SU-DHL-6 (cell line): ENCODE data around the gene TREH.

Source experiments
- H2AFZ ChIP-seq: fragments of 200-600 bp; sonication (generic); 2 replicates; pipeline ENCODE4 v1.6.1; 2014; ENCODE audit warnings: low read depth, mild to moderate bottlenecking, moderate library complexity, mixed read lengths, antibody characterized with exemption, low read length; ENCODE audit not compliant: severe bottlenecking
- H3F3A ChIP-seq: fragments of 200-600 bp; shearing (Covaris generic); 2 replicates; pipeline ENCODE4 v1.6.0; 2016; ENCODE audit warnings: antibody characterized with exemption, mild to moderate bottlenecking; ENCODE audit not compliant: insufficient read depth
- H3K27ac ChIP-seq: fragments of 200-600 bp; sonication (generic); 2 replicates; pipeline ENCODE4 v1.5.1; 2016; ENCODE audit warnings: low read depth, mild to moderate bottlenecking, low read length, moderate library complexity, mixed read lengths
- H3K27me3 ChIP-seq: fragments of 200-600 bp; sonication (generic), shearing (Covaris generic); 2 replicates; pipeline ENCODE4 v1.6.0; 2014; ENCODE audit warnings: mild to moderate bottlenecking, low read length
- H3K36me3 ChIP-seq: fragments of 200-600 bp; sonication (generic); 2 replicates; pipeline ENCODE4 v1.6.1; 2014; ENCODE audit warnings: mild to moderate bottlenecking, low read length, mixed read lengths
- H3K4me2 ChIP-seq: fragments of 300-600, 200-600 bp; shearing (Covaris generic), sonication (generic); 2 replicates; pipeline ENCODE4 v1.6.0; 2014; ENCODE audit warnings: low read length, low read depth, mild to moderate bottlenecking; ENCODE audit not compliant: poor library complexity, severe bottlenecking
- H3K4me3 ChIP-seq: fragments of 200-600 bp; sonication (generic); 2 replicates; pipeline ENCODE4 v1.5.1; 2014; ENCODE audit warnings: antibody characterized with exemption, low read length, mild to moderate bottlenecking, mixed read lengths; ENCODE audit not compliant: insufficient read depth, poor library complexity, severe bottlenecking
- H3K79me2 ChIP-seq: fragments of 200-600 bp; sonication (generic); 2 replicates; pipeline ENCODE4 v1.6.1; 2014; ENCODE audit warnings: mild to moderate bottlenecking, low read length, moderate library complexity; ENCODE audit not compliant: insufficient read depth
- H3K9ac ChIP-seq: fragments of 200-600 bp; sonication (generic); 2 replicates; pipeline ENCODE4 v1.7.0; 2014; ENCODE audit warnings: mild to moderate bottlenecking, low read length
- H3K9me2 ChIP-seq: fragments of 200-600 bp; sonication (generic); replicated peaks from 2 replicates; pipeline ENCODE4 v1.6.1; 2014; ENCODE audit warnings: low read length; ENCODE audit not compliant: insufficient read depth
- H3K9me3 ChIP-seq: fragments of 200-600 bp; sonication (generic); 2 replicates; pipeline ENCODE4 v1.6.1; 2014; ENCODE audit warnings: low read length, mixed read lengths; ENCODE audit not compliant: insufficient read depth
- H4K20me1 ChIP-seq: fragments of 200-600 bp; sonication (generic); 2 replicates; pipeline ENCODE4 v1.6.1; 2014; ENCODE audit warnings: low read depth, mild to moderate bottlenecking, antibody characterized with exemption, low read length, moderate library complexity, mixed read lengths
- EZH2phosphoT487 ChIP-seq: fragments of 200-600 bp; sonication (generic), shearing (Covaris generic); conservative IDR thresholded peaks from 2 replicates; pipeline ENCODE4 v1.6.1; 2018; ENCODE audit warnings: mild to moderate bottlenecking, antibody characterized with exemption, low read length, moderate library complexity, mixed read lengths
- TF ChIP-seq, protein P1 (sequence below): fragments of 200-600 bp; sonication (generic); IDR thresholded peaks from one replicate; pipeline ENCODE4 v1.5.1; 2017; ENCODE audit warnings: antibody characterized with exemption, mild to moderate bottlenecking, low read length, moderate library complexity; ENCODE audit not compliant: insufficient read depth, poor library complexity, severe bottlenecking

Gene TREH

DNA sequence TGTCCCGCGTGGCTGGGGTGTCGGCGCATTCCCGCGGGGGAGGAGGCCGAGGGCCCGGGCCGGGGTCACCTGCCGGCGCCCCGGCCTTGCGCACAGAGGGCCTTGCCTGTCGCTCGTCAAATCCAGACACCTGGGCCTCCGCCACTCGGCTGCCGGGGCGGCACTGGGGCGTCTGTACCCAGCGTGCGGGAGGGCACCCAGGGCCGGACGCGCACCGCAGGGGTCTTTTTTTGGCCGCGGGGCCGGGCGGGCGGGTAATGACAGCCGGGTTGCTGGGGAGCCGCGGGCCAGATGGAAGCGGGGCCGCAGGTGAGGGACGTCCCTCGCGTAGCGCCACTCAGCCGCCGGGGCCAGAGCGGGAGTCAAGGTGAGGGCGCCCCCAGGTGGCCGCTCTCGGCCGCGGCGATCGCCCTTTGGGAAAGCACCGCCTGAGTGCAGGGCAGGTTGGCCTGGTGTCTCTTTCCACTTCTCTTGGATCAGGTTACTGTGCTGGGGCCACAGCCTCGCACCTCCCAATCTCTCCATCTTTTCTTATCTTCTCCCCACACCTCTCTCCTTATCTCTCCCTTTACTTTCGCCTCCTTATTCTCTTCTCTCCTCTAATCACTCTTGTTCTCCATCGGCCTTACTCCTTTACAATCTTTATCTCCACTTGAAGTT, 68.5 kb downstream of the TREH start:
- no peaks in the 10 kb centered on the region for H4K20me1 ChIP-seq
- no peak overlapping the region for H3K4me3 ChIP-seq
- no peak for TF ChIP-seq EZH2phosphoT487
- TF ChIP-seq, protein P1, sequence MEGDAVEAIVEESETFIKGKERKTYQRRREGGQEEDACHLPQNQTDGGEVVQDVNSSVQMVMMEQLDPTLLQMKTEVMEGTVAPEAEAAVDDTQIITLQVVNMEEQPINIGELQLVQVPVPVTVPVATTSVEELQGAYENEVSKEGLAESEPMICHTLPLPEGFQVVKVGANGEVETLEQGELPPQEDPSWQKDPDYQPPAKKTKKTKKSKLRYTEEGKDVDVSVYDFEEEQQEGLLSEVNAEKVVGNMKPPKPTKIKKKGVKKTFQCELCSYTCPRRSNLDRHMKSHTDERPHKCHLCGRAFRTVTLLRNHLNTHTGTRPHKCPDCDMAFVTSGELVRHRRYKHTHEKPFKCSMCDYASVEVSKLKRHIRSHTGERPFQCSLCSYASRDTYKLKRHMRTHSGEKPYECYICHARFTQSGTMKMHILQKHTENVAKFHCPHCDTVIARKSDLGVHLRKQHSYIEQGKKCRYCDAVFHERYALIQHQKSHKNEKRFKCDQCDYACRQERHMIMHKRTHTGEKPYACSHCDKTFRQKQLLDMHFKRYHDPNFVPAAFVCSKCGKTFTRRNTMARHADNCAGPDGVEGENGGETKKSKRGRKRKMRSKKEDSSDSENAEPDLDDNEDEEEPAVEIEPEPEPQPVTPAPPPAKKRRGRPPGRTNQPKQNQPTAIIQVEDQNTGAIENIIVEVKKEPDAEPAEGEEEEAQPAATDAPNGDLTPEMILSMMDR = peak; percentile 50

DNA sequence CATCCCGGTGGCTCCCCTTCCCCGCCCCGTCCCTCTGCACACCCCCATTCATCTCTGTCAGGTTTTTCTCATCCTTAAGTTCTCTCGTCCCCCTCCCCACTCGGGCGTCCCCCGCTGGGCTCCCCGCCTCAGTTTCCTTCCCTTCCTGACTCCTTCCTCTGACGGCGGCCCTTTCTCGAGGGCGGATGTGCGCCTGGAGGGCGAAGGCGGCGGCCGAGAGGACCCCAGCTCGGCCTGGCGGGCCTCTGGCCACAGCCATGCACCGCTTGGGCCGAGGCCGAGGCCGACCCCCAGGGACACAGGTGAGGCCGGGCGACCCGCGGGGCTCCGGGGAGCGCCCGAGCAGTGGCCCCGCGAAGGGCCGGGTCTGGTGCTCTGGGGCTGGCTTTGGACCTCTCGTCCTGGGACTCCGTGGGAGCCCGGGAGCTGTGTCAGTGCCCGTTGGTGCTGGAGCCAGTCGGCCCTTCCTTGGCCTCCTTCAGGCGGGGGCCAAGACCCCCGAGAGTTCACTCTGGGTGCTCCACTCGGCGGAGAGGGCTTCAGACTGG, 69.2 kb downstream of the TREH start:
- no peak overlapping the region for H2AFZ ChIP-seq
- no peak overlapping the region for H3K27ac ChIP-seq
- H3K4me2 ChIP-seq = peak overlapping the region; percentile 25
- H4K20me1 ChIP-seq = no peaks in the 10 kb centered on the region
- H3K27me3 ChIP-seq = no peaks in the 10 kb centered on the region; the same call in 1 of the 2 replicates
- H3K4me3 ChIP-seq = no peak overlapping the region
- H3K9ac ChIP-seq = no peak overlapping the region
- no peak for TF ChIP-seq EZH2phosphoT487
- TF ChIP-seq, protein P1 = no peak
- no peaks in the 10 kb centered on the region for H3K36me3 ChIP-seq
- H3K9me2 ChIP-seq = no peaks in the 10 kb centered on the region
- H3K79me2 ChIP-seq = no peaks in the 10 kb centered on the region
- H3K9me3 ChIP-seq = no peaks in the 10 kb centered on the region
- no peaks in the 10 kb centered on the region for H3F3A ChIP-seq

More for the DNA sequence above, 68.5 kb downstream of the TREH start:
- H3K9me2 ChIP-seq = no peaks in the 10 kb centered on the region
- H3K9ac ChIP-seq = no peak overlapping the region
- H3F3A ChIP-seq = no peaks in the 10 kb centered on the region
- H3K9me3 ChIP-seq = no peaks in the 10 kb centered on the region
- no peak overlapping the region for H2AFZ ChIP-seq
- H3K36me3 ChIP-seq = no peaks in the 10 kb centered on the region
- H3K79me2 ChIP-seq = no peaks in the 10 kb centered on the region
- no peak overlapping the region for H3K27ac ChIP-seq
- peak overlapping the region; percentile 25 for H3K4me2 ChIP-seq
- no peaks in the 10 kb centered on the region; the same call in 1 of the 2 replicates for H3K27me3 ChIP-seq

DNA sequence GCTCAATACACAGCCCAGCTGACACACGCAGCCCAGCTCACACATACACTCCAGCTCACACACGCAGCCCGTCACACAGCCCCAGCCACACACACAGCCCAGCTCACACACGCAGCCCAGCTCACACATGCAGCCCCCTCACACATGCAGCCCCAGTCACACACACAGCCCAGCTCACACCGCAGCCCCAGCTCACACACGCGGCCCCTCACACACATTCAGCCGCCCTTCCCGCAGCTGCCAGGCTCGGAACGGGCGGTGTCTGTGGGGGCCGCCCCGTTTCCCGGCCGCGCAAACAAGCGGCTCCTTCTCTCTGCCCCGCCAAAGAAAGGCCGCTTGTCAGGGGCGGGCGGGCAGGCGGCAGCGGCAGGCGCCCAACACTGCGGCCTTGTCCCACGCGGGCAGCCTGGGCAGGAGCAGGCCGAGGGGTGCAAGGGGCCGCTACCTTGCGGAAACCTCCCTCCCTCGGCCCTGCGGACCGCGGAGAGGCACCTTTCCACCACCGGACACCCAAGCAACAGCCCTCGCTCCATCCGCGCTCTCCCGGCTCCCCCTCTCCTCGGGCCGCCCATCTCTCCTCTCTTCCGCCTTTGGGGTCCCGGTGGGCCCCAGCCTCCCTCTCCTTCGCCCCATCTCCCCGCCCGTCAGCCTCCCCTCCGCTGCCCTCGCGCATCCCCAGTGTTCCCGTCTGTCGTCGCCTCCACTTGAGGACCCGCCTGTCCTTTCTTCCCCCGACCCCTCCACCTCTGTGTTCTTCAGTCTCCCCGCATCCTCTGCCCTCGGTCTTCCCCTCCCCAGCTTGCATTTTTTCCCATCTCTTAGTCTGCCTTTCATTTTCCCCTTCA, 69.8 kb downstream of the TREH start:
- H3K27ac ChIP-seq = no peak overlapping the region
- H3K79me2 ChIP-seq = no peaks in the 10 kb centered on the region
- no peak overlapping the region for H3K4me2 ChIP-seq
- no peak overlapping the region for H3K4me3 ChIP-seq
- H3K36me3 ChIP-seq = no peaks in the 10 kb centered on the region
- no peaks in the 10 kb centered on the region; the same call in 1 of the 2 replicates for H3K27me3 ChIP-seq
- no peaks in the 10 kb centered on the region for H3K9me2 ChIP-seq
- TF ChIP-seq EZH2phosphoT487 = peak; percentile 79; the same call in 1 of the 2 replicates
- TF ChIP-seq, protein P1 = no peak
- no peaks in the 10 kb centered on the region for H4K20me1 ChIP-seq
- no peak overlapping the region for H2AFZ ChIP-seq
- H3K9me3 ChIP-seq = no peaks in the 10 kb centered on the region
- no peak overlapping the region for H3K9ac ChIP-seq
- H3F3A ChIP-seq = no peaks in the 10 kb centered on the region
